Keratinocyte (primary cell): Measurements from ENCODE around the gene PDE1C. TPM values are rescaled to one million over a fixed set of nuclear protein-coding genes. Genes with fewer than 3 reads are reported as not detected.

Source experiments
- DNase-seq: peaks from one replicate; pipeline ENCODE4 v3.0.0-alpha.2; 2011; ENCODE audit warnings: low read depth, missing footprints, low spot score
- FAIRE-seq: peaks from 2 replicates; lab custom pipeline; 2011; peaks lifted over from hg19 to GRCh38; lab: Jason Lieb, UNC
- H2AFZ ChIP-seq: 2 replicates; pipeline ENCODE4 v1.6.0; 2012; ENCODE audit warnings: low read length, control low read depth, inconsistent platforms; ENCODE audit not compliant: control insufficient read depth
- H3K27ac ChIP-seq: 2 replicates; pipeline ENCODE4 v1.5.1; 2011; ENCODE audit warnings: low read length; ENCODE audit not compliant: control insufficient read depth, insufficient read depth
- H3K27me3 ChIP-seq: 3 replicates; pipeline ENCODE4 v1.6.0; 2011; ENCODE audit warnings: low read length; ENCODE audit not compliant: control insufficient read depth, insufficient read depth; ENCODE audit errors: extremely low read depth
- H3K36me3 ChIP-seq, 2 experiments: 2 replicates in 1 of 2; 3 replicates in 1 of 2; pipeline ENCODE4 v1.5.1; 2011; ENCODE audit warnings: low read length in 2 of 2, mild to moderate bottlenecking in 1 of 2; ENCODE audit not compliant: control insufficient read depth in 2 of 2, insufficient read depth in 2 of 2; ENCODE audit errors: extremely low read depth in 1 of 2
- H3K4me1 ChIP-seq: 3 replicates; pipeline ENCODE4 v1.5.1; 2011; ENCODE audit warnings: low read length; ENCODE audit not compliant: control insufficient read depth, insufficient read depth; ENCODE audit errors: extremely low read depth
- H3K4me2 ChIP-seq: 3 replicates; pipeline ENCODE4 v1.6.0; 2011; ENCODE audit warnings: low read depth, low read length; ENCODE audit not compliant: control insufficient read depth, insufficient read depth; ENCODE audit errors: extremely low read depth
- H3K4me3 ChIP-seq, 3 experiments: fragments of 200-600 bp in 1 of 3; sonication (generic) in 1 of 3; 2 replicates in 2 of 3; 3 replicates in 1 of 3; pipeline ENCODE4 v1.5.1; 2011 to 2016; ENCODE audit warnings: low read length in 3 of 3, mild to moderate bottlenecking in 3 of 3, control low read depth in 2 of 3, inconsistent platforms in 1 of 3, low read depth in 1 of 3, mixed read lengths in 1 of 3, mixed run types in 1 of 3, moderate library complexity in 1 of 3; ENCODE audit not compliant: control insufficient read depth in 2 of 3, insufficient read depth in 2 of 3; ENCODE audit errors: extremely low read depth in 1 of 3
- H3K79me2 ChIP-seq: 2 replicates; pipeline ENCODE4 v1.6.0; 2012; ENCODE audit warnings: low read length; ENCODE audit not compliant: control insufficient read depth, insufficient read depth
- H3K9ac ChIP-seq: 3 replicates; pipeline ENCODE4 v1.6.0; 2011; ENCODE audit warnings: low read length; ENCODE audit not compliant: control insufficient read depth, insufficient read depth; ENCODE audit errors: extremely low read depth
- H3K9me1 ChIP-seq: 3 replicates; pipeline ENCODE4 v1.6.0; 2011; ENCODE audit warnings: low read length; ENCODE audit not compliant: control insufficient read depth, insufficient read depth; ENCODE audit errors: extremely low read depth
- H3K9me3 ChIP-seq: 2 replicates; pipeline ENCODE4 v1.5.1; 2012; ENCODE audit warnings: low read depth, low read length; ENCODE audit not compliant: control insufficient read depth
- H4K20me1 ChIP-seq: 3 replicates; pipeline ENCODE4 v1.6.0; 2011; ENCODE audit warnings: low read length; ENCODE audit not compliant: control insufficient read depth, insufficient read depth; ENCODE audit errors: extremely low read depth
- CTCF ChIP-seq, 3 experiments: IDR thresholded peaks in 1 of 3; conservative IDR thresholded peaks in 1 of 3; optimal IDR thresholded peaks in 1 of 3; 2 replicates in 2 of 3; 3 replicates in 1 of 3; pipeline versions ENCODE3 to v1.5.1; 2011; ENCODE audit warnings: low read length in 3 of 3, mild to moderate bottlenecking in 3 of 3, moderate library complexity in 2 of 3, control low read depth in 1 of 3, inconsistent platforms in 1 of 3; ENCODE audit not compliant: insufficient read depth in 2 of 3; ENCODE audit errors: extremely low read depth in 1 of 3
- EZH2 ChIP-seq: IDR thresholded peaks from one replicate; pipeline ENCODE4 v1.6.1; 2012; ENCODE audit warnings: inconsistent platforms, mild to moderate bottlenecking, low read length, moderate library complexity
- dilution Hi-C: fragments of 300-500 bp; cut with MboI; formaldehyde crosslinking; loops from one replicate; pipeline ENCODE4 v1.7.0; 2020; ENCODE audit warnings: low sequenced_read_pairs; ENCODE audit not compliant: extremely low pct_ligation_motif_present
- polyA plus RNA-seq, 5 experiments: library from polyadenylated mRNA; depleted of rRNA in 3 of 5; stranded (reverse) in 3 of 5; stranded (forward) in 1 of 5; unstranded in 1 of 5; fragments of >200 nt; gene quantifications; 1 replicate in 1 of 5; 2 replicates in 3 of 5; 3 replicates in 1 of 5; pipeline versions ENCODE4 v1.2.1 to v1.2.3, GENCODE V29; 2011 to 2012; ENCODE audit warnings: missing spikeins in 2 of 5, low read depth in 1 of 5, low replicate concordance in 1 of 5

The PDE1C gene
- polyA plus RNA-seq, 1 donor (not counting 4 experiments of a cell fraction or from before 2014, with no cell fraction given): 2.5 TPM

DNA sequence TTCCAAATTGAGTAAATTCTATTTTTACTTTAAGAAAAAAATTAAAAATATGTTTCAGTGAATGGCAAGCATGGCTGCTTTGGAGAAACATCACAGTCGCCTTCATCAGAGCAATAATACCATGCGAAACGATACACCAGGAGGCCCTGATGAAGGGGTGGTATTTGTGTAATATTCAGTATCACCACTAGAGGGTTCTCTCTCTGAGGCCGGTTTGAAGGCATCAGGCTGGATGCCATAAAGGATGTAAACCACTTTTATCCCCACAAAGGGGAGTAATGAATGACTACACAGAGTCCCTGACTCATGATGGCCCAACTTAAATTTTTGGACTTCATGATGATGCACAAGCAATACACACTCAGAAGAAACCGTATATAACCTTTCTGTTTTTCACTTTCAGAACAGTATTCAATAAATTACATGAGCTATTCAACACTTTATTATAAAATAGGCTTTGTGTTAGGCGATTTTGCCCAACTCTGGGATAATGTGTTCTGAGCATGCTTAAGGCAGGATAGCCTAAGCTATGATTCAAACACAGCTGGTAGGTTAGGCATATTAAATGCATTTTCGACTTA is 287.7 kb downstream of the PDE1C start:
- peak; percentile 82 for FAIRE-seq
- H3K9me1 ChIP-seq: no peaks in the 10 kb centered on the region
- H4K20me1 ChIP-seq: no peaks in the 10 kb centered on the region
- H3K9me3 ChIP-seq: no peaks in the 10 kb centered on the region
- dilution Hi-C loops: no loop called here
- H3K36me3 ChIP-seq: no peaks in the 10 kb centered on the region
- TF ChIP-seq CTCF (optimal IDR thresholded peaks at IDR 0.05 in 1 of 3, IDR thresholded peaks at IDR 0.05 in 1 of 3, conservative IDR thresholded peaks at IDR 0.05 in 1 of 3; ENCODE audit: extremely low read depth in 1 of 3, insufficient read depth in 2 of 3, low read length in 3 of 3) (peak; percentile 73 to 76 (median 73)), EZH2 (no peak)
- H3K4me2 ChIP-seq: no peak overlapping the region
- no peak overlapping the region for H3K4me3 ChIP-seq
- no peaks in the 10 kb centered on the region for H3K27me3 ChIP-seq
- no peak overlapping the region for H3K9ac ChIP-seq
- peak; percentile 21 for DNase-seq
- H3K4me1 ChIP-seq: peaks cover 2% of the 10 kb centered on the region
- no peak overlapping the region for H2AFZ ChIP-seq
- H3K79me2 ChIP-seq: no peaks in the 10 kb centered on the region
- H3K27ac ChIP-seq: no peak overlapping the region

- DNase-seq (no peak), FAIRE-seq (no peak)
- Histone ChIP-seq H3K4me2 (no peak overlapping the region), H3K27me3 (no peaks in the 10 kb centered on the region), H3K4me1 (peaks cover 16% of the 10 kb centered on the region), H3K9me1 (no peaks in the 10 kb centered on the region), H3K9ac (no peak overlapping the region), H3K79me2 (no peaks in the 10 kb centered on the region), H2AFZ (no peak overlapping the region), H3K9me3 (no peaks in the 10 kb centered on the region), H3K4me3 (no peak overlapping the region), H3K36me3 (no peaks in the 10 kb centered on the region), H3K27ac (no peak overlapping the region), H4K20me1 (no peaks in the 10 kb centered on the region)
- TF ChIP-seq CTCF (optimal IDR thresholded peaks at IDR 0.05 in 1 of 3, IDR thresholded peaks at IDR 0.05 in 1 of 3, conservative IDR thresholded peaks at IDR 0.05 in 1 of 3; ENCODE audit: extremely low read depth in 1 of 3, insufficient read depth in 2 of 3, low read length in 3 of 3) (no peak), EZH2 (no peak)
- dilution Hi-C loops: no loop called here
Measured at GRCh38 chr7:31778296-31778695, 291.9 kb downstream of the PDE1C start.
